Pancreas (tissue), 10 donors: ENCODE data around the gene NLGN1. TPM values are rescaled to one million over a fixed set of nuclear protein-coding genes. Genes with fewer than 3 reads are reported as not detected.
"Not testable (repeated sequence)": the region's sequence is repeated elsewhere in the genome, so short reads cannot be mapped to it uniquely, and the experiment has no call there.

Source experiments
- ATAC-seq, 4 donors: fragments of 200-7000 bp; cut with Tn5 transposase; one replicate each; pipeline versions ENCODE4 v1.8.0 to v1.9.1; 2020; ENCODE audit warnings: mild to moderate bottlenecking in 4 of 4, moderate library complexity in 4 of 4
- DNase-seq, 6 donors: peaks; one replicate each; pipeline ENCODE4 v3.0.0-alpha.2; 2020
- FAIRE-seq: peaks from 2 replicates; lab custom pipeline; 2012; peaks lifted over from hg19 to GRCh38; lab: Jason Lieb, UNC
- H3K27ac ChIP-seq, 4 donors: fragments of 200-600 bp; sonication (generic); 1 replicate in 3 of 4; 2 replicates in 1 of 4; pipeline versions ENCODE4 v1.5.0 to v1.8.0; 2020
- H3K27me3 ChIP-seq, 4 donors: fragments of 200-600 bp; one replicate each; pipeline ENCODE4 v1.8.0; 2021
- H3K36me3 ChIP-seq, 3 donors: fragments of 200-600 bp; sonication (generic) in 1 of 3; one replicate each; pipeline versions ENCODE4 v1.5.0 to v1.8.0; 2020 to 2021
- H3K4me1 ChIP-seq, 3 donors: fragments of 200-600 bp; one replicate each; pipeline ENCODE4 v1.8.0; 2021
- H3K4me3 ChIP-seq, 4 donors: fragments of 200-600 bp; sonication (generic) in 2 of 4; one replicate each; pipeline versions ENCODE4 v1.5.0 to v1.8.0; 2020 to 2021
- H3K9me3 ChIP-seq, 4 donors: fragments of 200-600 bp; one replicate each; pipeline ENCODE4 v1.8.0; 2021
- WGBS, 2 donors: extraction: QIAGEN DNeasy Blood & Tissue Kit; methylation state at CpG; one replicate each; pipeline ENCODE4 v1.1.7; 2013; 5-methylcytosine and 5-hydroxymethylcytosine counted together
- intact Hi-C, 3 donors: fragments of 100-400 bp; cut with DNase I; formaldehyde crosslinking; loops; one replicate each; pipeline versions ENCODE4 v1.11.1 to v1.14.2; 2022
- polyA plus RNA-seq, 2 donors: library from polyadenylated mRNA; stranded (reverse); fragments of 200-250 nt; gene quantifications; one replicate each; pipeline ENCODE4 v1.2.3, GENCODE V29; 2013
- total RNA-seq, 6 donors: library from RNA; stranded (reverse); fragmentation: NEBNext Ultra II Directional in 4 of 6; extraction: Animal tissue kit (Norgen Biotek cat#: 25700) in 4 of 6; gene quantifications; one replicate each; pipeline versions ENCODE4 v1.2.1 to v1.2.4, GENCODE V29; 2021 to 2023
- TF ChIP-seq, protein P1 (sequence below), 4 donors: fragments of 200-600 bp; sonication (generic) in 3 of 4; IDR thresholded peaks; one replicate each; pipeline versions ENCODE4 v1.5.0 to v1.8.0; 2021; ENCODE audit warnings: antibody characterized with exemption in 4 of 4
- donor health status: healthy with polysubstance abuse.
- donor health status: DM: no; HTN: no; CAD: no; lungs with moderate emphysema.
- donor health status: DM: no; HTN: no; CAD: no.
- donor health status: control.
- donor health status: control.
- donor health status: Bipolar disorder and iron deficiency.
- donor health status: DM: yes; HTN: yes; CAD: no.
- donor health status: DM: no; HTN: no; CAD: no.
- donor health status: DM: no; HTN: no; CAD: no.
- donor health status: DM: yes; HTN: yes; CAD: no.

NLGN1 gene
- total and polyA plus RNA-seq, 8 donors: 0.49 to 2.3 (median 0.84) TPM

DNA sequence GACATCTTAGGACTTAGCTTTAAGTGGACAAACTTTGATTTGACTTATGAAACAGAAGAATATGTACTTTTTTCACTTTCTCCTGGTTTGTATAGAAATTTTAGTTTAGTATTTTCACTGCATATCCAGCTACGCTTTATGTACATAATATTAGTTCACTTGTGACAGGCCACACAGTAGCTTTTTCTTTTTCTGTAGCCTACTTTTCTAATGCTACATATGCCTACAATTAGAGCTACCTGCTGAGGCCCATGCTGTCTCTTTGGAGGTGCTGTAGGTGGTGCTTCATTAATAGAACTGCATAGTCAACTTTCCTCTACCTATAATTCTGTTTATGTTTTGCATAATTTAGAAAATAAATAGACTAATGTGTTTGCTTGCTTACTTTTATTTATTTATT lies 191.6 kb downstream of the NLGN1 start:
- TF ChIP-seq, protein P1, sequence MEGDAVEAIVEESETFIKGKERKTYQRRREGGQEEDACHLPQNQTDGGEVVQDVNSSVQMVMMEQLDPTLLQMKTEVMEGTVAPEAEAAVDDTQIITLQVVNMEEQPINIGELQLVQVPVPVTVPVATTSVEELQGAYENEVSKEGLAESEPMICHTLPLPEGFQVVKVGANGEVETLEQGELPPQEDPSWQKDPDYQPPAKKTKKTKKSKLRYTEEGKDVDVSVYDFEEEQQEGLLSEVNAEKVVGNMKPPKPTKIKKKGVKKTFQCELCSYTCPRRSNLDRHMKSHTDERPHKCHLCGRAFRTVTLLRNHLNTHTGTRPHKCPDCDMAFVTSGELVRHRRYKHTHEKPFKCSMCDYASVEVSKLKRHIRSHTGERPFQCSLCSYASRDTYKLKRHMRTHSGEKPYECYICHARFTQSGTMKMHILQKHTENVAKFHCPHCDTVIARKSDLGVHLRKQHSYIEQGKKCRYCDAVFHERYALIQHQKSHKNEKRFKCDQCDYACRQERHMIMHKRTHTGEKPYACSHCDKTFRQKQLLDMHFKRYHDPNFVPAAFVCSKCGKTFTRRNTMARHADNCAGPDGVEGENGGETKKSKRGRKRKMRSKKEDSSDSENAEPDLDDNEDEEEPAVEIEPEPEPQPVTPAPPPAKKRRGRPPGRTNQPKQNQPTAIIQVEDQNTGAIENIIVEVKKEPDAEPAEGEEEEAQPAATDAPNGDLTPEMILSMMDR (IDR thresholded peaks at IDR 0.05): no peak
- peaks cover 0 to 7% (median 0%) of the 10 kb centered on the region in 3 donors for H3K4me1 ChIP-seq
- no peaks in the 10 kb centered on the region for H3K9me3 ChIP-seq
- DNase-seq (no peak), ATAC-seq (no peak), FAIRE-seq (no peak)
- H3K4me3 ChIP-seq: no peak overlapping the region
- no peak overlapping the region for H3K27ac ChIP-seq
- H3K27me3 ChIP-seq: peaks cover 0 to 11% (median 2%) of the 10 kb centered on the region in 4 donors
- 83 to 90% methylated on average over 1 of the region's 1 CpG for WGBS, 2 donors
- intact Hi-C loops: no loop called here
- H3K36me3 ChIP-seq: no peaks in the 10 kb centered on the region

DNA sequence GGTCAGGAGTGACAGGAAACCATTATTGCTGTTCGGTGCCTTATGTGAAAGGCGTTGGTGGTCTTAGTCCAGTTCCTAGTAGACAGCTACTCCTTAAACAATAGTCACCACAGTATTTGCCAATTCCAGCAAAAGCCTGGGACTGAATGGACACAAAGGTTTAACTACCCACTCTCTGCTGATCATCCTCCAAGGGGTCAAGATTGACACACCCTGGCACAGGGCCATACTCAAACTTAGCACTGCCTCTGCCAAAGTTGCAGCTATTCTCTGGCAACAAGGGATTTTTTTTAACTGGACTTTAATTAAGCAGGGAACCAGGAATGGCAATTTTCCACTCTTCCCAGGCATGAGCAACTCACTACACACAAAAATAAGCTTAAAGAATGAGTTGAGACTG lies 193.9 kb downstream of the NLGN1 start:
- WGBS, 2 donors: 78 to 91% methylated on average over 2 of the region's 2 CpGs
- no peaks in the 10 kb centered on the region for H3K4me1 ChIP-seq
- H3K9me3 ChIP-seq: no peaks in the 10 kb centered on the region
- ATAC-seq: no peak
- intact Hi-C loops: no loop called here
- H3K4me3 ChIP-seq: no peak overlapping the region
- H3K36me3 ChIP-seq: no peaks in the 10 kb centered on the region
- FAIRE-seq: no peak
- DNase-seq: no peak
- no peaks in the 10 kb centered on the region for H3K27me3 ChIP-seq
- no peak overlapping the region for H3K27ac ChIP-seq
- TF ChIP-seq, protein P1 (IDR thresholded peaks at IDR 0.05): no peak

DNA sequence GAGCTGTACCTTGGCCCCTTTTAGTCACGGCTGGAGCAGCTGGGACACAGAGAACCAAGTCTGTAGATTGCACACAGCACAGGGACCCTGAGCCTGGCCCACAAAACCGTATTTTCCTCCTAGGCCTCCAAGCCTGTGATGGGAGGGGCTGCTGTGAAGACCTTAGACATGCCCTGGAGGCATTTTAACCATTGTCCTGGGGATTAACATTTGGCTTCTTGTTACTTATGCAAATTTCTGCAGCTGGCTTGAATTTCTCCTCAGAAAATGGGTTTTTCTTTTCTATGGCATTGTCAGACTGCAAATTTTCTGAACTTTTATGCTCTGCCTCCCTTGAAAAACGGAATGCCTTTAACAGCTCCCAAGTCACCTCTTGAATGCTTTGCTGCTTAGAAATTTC lies 197.3 kb downstream of the NLGN1 start:
- H3K9me3 ChIP-seq, intact Hi-C loops, FAIRE-seq: not testable (repeated sequence)

DNA sequence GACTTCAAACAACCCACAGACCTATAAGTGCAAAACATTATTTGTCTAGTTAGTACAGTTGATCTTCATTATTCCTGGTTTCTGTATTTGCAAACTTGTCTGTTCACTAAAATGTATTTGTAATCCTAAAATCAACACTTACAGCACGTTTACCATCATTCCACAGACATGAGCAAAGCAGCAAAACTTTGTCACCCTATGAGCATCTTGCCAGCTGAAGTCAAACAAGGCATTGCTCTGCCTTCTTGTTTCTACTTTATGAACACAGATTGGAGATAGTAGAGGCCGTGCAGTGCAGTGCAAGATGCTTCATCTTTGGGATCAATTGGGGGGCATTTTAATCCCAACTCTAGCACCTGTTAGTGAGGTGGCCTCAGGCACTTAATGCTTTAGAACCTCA lies 202.1 kb downstream of the NLGN1 start:
- 52 to 56% methylated on average over 2 of the region's 2 CpGs for WGBS, 2 donors
- DNase-seq: no peak
- H3K4me3 ChIP-seq: no peak overlapping the region
- TF ChIP-seq, protein P1 (IDR thresholded peaks at IDR 0.05): no peak
- H3K27ac ChIP-seq: no peak overlapping the region
- H3K36me3 ChIP-seq: no peaks in the 10 kb centered on the region
- H3K4me1 ChIP-seq: no peaks in the 10 kb centered on the region
- FAIRE-seq: no peak
- H3K27me3 ChIP-seq: no peaks in the 10 kb centered on the region
- no peak for ATAC-seq
- intact Hi-C loops: no loop called here
- H3K9me3 ChIP-seq: no peaks in the 10 kb centered on the region

More for the DNA sequence above, 197.3 kb downstream of the NLGN1 start:
- WGBS, 2 donors: 51 to 53% methylated on average over 3 of the region's 3 CpGs
- H3K4me3 ChIP-seq, DNase-seq, H3K27ac ChIP-seq, ATAC-seq, H3K36me3 ChIP-seq, H3K4me1 ChIP-seq, H3K27me3 ChIP-seq: not testable (repeated sequence)

DNA sequence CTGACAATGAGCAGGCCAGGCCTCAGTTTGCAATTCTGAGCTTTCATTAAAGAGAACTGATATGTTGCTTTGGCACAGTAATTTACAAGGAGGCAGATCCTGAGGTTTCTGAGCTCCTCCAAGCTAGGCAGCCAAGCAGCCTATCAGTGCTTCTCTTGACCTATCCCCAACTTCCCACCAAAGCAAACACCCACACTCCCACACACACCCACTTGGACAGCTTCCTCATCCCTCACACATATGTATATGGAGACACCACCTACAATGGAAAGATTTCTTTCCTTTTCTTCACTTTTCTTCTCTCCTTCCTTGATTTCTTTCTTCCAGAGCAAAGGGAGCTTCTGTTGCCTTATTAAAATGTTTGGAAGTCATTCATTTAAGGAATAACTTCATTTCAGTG lies 217.0 kb downstream of the NLGN1 start:
- Histone ChIP-seq H3K9me3 (no peaks in the 10 kb centered on the region), H3K27ac (no peak overlapping the region), H3K4me3 (no peak overlapping the region), H3K4me1 (no peaks in the 10 kb centered on the region), H3K36me3 (no peaks in the 10 kb centered on the region), H3K27me3 (no peaks in the 10 kb centered on the region)
- FAIRE-seq: no peak
- intact Hi-C loops: no loop called here
- DNase-seq: no peak
- no peak for ATAC-seq
- TF ChIP-seq, protein P1 (IDR thresholded peaks at IDR 0.05): no peak

DNA sequence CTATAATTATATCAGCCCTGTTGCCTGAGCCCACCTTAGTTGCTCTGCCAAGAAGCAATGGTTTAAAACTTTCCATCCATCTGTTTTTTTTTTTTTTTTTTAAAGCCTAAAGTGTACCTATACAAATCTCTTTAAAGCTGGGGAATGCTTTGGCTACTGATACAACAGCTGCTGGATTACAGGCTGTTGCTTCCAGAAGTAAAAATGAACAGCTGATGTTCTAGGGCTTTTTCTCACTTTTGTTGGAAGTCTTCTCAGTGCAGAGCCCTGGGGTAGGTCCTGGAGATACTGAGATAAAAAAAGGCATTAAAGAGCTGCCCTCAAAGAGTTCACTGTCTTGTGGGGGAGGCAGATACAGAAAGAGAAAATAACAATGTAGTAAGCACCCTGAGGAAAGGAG lies 218.1 kb downstream of the NLGN1 start:
- FAIRE-seq: no peak
- no peak for DNase-seq
- Histone ChIP-seq H3K27ac (no peak overlapping the region), H3K27me3 (no peaks in the 10 kb centered on the region), H3K4me3 (no peak overlapping the region), H3K4me1 (no peaks in the 10 kb centered on the region), H3K9me3 (no peaks in the 10 kb centered on the region), H3K36me3 (no peaks in the 10 kb centered on the region)
- ATAC-seq: no peak
- TF ChIP-seq, protein P1 (IDR thresholded peaks at IDR 0.05): no peak
- intact Hi-C loops: no loop called here
